ENCODE data around the gene ADRB1. TPM values are rescaled to one million over a fixed set of nuclear protein-coding genes. Genes with fewer than 3 reads are reported as not detected.

The ADRB1 gene
- total RNA-seq, 1 donor from 2014 or later = 2.0 TPM

DNA sequence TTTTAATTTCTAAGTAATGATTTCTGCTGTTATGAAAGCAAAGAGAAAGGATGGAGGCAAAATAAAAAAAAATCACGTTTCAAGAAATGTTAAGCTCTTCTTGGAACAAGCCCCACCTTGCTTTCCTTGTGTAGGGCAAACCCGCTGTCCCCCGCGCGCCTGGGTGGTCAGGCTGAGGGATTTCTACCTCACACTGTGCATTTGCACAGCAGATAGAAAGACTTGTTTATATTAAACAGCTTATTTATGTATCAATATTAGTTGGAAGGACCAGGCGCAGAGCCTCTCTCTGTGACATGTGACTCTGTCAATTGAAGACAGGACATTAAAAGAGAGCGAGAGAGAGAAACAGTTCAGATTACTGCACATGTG lies 2.4 kb downstream of the ADRB1 start:
- H3K9me3 Mint-ChIP-seq = no peaks in the 10 kb centered on the region
- no peak overlapping the region for H3K27ac Mint-ChIP-seq
- H3K27me3 Mint-ChIP-seq = peaks cover 83% of the 10 kb centered on the region
- peaks cover 4% of the 10 kb centered on the region for H3K36me3 Mint-ChIP-seq
- peaks cover 6% of the 10 kb centered on the region for H3K4me1 Mint-ChIP-seq (ENCODE audit: unreplicated experiment)
- DNase-seq (ENCODE audit: extremely low spot score, unreplicated experiment) = no peak
- TF ChIP-seq, protein P1, sequence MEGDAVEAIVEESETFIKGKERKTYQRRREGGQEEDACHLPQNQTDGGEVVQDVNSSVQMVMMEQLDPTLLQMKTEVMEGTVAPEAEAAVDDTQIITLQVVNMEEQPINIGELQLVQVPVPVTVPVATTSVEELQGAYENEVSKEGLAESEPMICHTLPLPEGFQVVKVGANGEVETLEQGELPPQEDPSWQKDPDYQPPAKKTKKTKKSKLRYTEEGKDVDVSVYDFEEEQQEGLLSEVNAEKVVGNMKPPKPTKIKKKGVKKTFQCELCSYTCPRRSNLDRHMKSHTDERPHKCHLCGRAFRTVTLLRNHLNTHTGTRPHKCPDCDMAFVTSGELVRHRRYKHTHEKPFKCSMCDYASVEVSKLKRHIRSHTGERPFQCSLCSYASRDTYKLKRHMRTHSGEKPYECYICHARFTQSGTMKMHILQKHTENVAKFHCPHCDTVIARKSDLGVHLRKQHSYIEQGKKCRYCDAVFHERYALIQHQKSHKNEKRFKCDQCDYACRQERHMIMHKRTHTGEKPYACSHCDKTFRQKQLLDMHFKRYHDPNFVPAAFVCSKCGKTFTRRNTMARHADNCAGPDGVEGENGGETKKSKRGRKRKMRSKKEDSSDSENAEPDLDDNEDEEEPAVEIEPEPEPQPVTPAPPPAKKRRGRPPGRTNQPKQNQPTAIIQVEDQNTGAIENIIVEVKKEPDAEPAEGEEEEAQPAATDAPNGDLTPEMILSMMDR (conservative IDR thresholded peaks at IDR 0.05) = no peak
- peak overlapping the region; percentile 74 for H3K4me3 Mint-ChIP-seq

DNA sequence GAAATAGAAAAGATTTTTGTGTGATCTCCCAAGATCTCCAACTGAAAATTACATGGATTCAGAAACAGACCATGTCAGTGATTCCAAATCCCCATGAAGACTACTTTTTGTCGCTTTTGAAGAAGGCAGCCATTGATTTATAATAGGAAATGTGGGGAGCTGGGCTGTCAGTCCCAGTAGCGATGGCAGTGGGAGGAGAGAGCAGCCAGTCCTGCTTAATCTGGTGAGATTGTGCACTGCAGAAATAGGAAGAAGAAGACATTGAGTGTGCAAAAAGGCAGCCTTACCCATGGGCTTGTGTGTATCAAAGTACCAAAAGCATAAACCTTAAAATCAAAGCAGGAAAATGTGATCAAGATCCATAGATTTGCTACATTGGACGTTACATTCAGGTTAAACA lies 4.8 kb downstream of the ADRB1 start:
- no peaks in the 10 kb centered on the region for H3K9me3 Mint-ChIP-seq
- no peak overlapping the region for H3K27ac Mint-ChIP-seq
- no peaks in the 10 kb centered on the region for H3K4me1 Mint-ChIP-seq (ENCODE audit: unreplicated experiment)
- DNase-seq (ENCODE audit: extremely low spot score, unreplicated experiment) = no peak
- H3K4me3 Mint-ChIP-seq = no peak overlapping the region
- TF ChIP-seq, protein P1 (conservative IDR thresholded peaks at IDR 0.05) = no peak
- H3K27me3 Mint-ChIP-seq = peaks cover 82% of the 10 kb centered on the region
- no peaks in the 10 kb centered on the region for H3K36me3 Mint-ChIP-seq

DNA sequence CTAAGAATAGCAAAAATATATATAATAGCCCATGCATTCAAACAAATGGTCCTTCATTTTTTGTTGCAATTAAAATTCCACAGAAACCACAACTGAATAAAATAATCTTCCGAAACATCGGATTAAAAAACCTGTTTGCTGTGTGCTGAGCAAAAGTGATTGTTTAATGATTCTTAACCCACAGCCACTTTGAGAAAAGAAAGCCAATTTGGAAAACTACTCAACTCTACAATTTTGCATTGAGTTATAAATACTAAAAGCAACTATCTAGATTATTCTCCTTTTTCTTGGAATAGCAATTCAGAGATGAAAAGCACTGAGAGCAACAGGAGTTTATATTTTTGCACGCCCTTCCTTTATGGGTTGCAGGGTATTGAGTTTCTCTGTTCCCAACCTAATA lies 8.0 kb downstream of the ADRB1 start:
- Mint-ChIP-seq H3K27ac (no peak overlapping the region), H3K4me1 (ENCODE audit: unreplicated experiment) (no peaks in the 10 kb centered on the region), H3K36me3 (no peaks in the 10 kb centered on the region), H3K27me3 (peaks cover 72% of the 10 kb centered on the region), H3K4me3 (no peak overlapping the region), H3K9me3 (no peaks in the 10 kb centered on the region)
- TF ChIP-seq, protein P1 (conservative IDR thresholded peaks at IDR 0.05) = no peak
- no peak for DNase-seq (ENCODE audit: extremely low spot score, unreplicated experiment)

DNA sequence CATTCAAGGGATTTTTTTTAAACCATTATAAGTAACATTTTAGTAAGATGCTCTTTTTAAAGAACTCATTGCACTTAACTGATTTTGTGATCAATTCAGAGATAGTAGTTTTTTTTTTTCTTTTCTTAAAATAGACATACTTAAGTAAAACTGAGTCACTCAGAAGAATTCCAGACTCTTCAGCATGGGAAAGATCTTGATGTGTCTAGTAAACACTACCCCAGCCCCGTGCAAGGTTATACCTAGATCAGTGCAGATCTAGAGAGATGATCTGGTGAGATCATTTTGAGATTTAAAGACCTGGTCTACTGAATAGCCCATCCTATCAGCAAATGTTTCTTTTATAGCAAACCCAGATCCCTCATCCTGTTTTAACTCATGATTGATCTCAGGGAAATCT lies 8.6 kb downstream of the ADRB1 start:
- H3K27ac Mint-ChIP-seq = no peak overlapping the region
- DNase-seq (ENCODE audit: extremely low spot score, unreplicated experiment) = no peak
- no peaks in the 10 kb centered on the region for H3K9me3 Mint-ChIP-seq
- no peaks in the 10 kb centered on the region for H3K36me3 Mint-ChIP-seq
- H3K4me3 Mint-ChIP-seq = no peak overlapping the region
- H3K27me3 Mint-ChIP-seq = peaks cover 72% of the 10 kb centered on the region
- TF ChIP-seq, protein P1 (conservative IDR thresholded peaks at IDR 0.05) = no peak
- H3K4me1 Mint-ChIP-seq (ENCODE audit: unreplicated experiment) = no peaks in the 10 kb centered on the region

DNA sequence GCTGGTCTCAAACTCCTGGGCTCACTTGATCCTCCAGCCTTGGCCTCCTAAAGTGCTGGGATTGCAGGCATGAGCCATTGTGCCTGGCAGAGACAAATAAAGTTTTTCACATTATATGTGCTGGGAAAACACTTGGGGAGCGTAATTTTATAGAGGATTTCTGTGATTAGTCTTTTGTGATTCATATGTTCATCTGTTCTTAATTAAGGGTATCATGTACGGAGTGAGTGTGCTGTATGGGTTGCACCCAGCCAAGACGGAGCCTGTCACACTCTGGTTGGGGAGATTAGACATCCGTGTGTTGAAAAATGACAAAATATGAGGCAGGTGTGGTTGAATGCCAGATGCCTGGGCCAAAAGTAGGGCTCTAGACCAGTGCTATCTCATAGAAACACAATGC lies 10.3 kb downstream of the ADRB1 start:
- DNase-seq (ENCODE audit: extremely low spot score, unreplicated experiment) = no peak
- no peaks in the 10 kb centered on the region for H3K4me1 Mint-ChIP-seq (ENCODE audit: unreplicated experiment)
- H3K9me3 Mint-ChIP-seq = no peaks in the 10 kb centered on the region
- no peak overlapping the region for H3K4me3 Mint-ChIP-seq
- TF ChIP-seq, protein P1 (conservative IDR thresholded peaks at IDR 0.05) = no peak
- H3K27ac Mint-ChIP-seq = no peak overlapping the region
- H3K36me3 Mint-ChIP-seq = no peaks in the 10 kb centered on the region
- peaks cover 59% of the 10 kb centered on the region for H3K27me3 Mint-ChIP-seq

DNA sequence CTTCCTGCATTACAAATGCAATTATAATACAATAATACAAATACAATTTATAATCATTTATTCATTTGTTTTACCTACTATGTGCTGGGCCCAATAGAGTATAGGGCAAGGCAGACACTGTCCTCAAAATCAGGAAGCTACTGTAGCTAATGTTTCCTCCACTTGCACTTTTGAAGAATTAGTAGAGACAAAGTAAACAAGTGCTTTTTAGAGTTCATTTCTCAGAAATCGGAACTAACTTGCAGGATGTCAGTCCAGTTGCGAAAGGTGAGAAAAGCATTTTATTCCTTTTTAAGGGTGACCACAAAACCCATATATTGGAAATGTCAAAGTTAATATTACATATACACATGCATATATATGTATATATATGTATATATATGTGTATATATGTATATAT lies 14.2 kb downstream of the ADRB1 start:
- peaks cover 32% of the 10 kb centered on the region for H3K27me3 Mint-ChIP-seq
- no peak overlapping the region for H3K4me3 Mint-ChIP-seq
- no peaks in the 10 kb centered on the region for H3K36me3 Mint-ChIP-seq
- H3K27ac Mint-ChIP-seq = no peak overlapping the region
- no peaks in the 10 kb centered on the region for H3K9me3 Mint-ChIP-seq
- H3K4me1 Mint-ChIP-seq (ENCODE audit: unreplicated experiment) = no peaks in the 10 kb centered on the region
- no peak for DNase-seq (ENCODE audit: extremely low spot score, unreplicated experiment)
- TF ChIP-seq, protein P1 (conservative IDR thresholded peaks at IDR 0.05) = no peak
